ENCODE data around the gene CYP27A1.

DNA sequence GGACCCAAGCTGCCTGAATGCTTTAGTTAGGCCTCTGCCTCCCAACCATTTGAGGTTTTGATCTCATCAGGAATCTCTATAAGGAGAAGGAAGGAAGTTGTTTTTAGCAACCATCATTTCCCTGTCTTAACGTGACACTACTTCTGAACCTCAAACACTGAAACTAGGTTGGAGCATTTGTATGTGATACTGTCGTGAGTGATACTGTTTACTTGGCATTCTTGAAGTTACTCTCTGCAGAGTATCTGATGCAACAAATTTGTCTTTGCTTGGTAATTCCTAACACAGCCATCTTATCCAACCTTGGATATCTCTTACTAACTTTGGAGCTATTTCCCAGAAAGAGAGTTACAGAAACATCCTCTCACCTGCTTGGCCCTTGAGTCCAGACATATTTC is 49.2 kb upstream of the CYP27A1 start:
- no peak for TF ChIP-seq POLR2AphosphoS5 (IDR thresholded peaks at IDR 0.05)
- TF ChIP-seq POLR2A (IDR thresholded peaks at IDR 0.05), result no peak
